ENCODE data around the gene NRK.

DNA sequence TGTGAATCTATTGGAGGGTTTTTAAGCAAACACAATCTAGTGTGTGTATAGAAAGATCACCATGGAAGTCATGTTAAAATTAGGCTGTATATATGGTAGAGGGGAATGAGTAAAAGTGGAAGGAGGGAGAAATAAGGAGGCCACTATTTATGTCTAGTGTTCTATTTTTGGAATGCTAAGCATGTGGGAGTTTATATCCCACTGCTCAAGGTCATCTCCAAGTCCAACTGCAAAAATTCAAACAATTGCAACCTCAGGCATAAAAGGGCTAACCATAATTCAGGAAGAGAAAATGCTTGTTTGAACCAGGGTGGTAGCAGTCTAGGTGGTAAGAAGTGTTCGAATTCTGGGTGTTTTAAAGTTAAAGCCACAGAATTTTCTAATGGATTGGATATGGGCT is 177.0 kb downstream of the NRK start:
- TF ChIP-seq POLR2A (IDR thresholded peaks at IDR 0.05; ENCODE audit: low read depth, low read length): no peak
- no peak for TF ChIP-seq POLR2AphosphoS5 (IDR thresholded peaks at IDR 0.05; ENCODE audit: low read depth, low read length)

All from GM12892 (cell line).